ENCODE data around the gene TEDDM1.

The TEDDM1 gene

DNA sequence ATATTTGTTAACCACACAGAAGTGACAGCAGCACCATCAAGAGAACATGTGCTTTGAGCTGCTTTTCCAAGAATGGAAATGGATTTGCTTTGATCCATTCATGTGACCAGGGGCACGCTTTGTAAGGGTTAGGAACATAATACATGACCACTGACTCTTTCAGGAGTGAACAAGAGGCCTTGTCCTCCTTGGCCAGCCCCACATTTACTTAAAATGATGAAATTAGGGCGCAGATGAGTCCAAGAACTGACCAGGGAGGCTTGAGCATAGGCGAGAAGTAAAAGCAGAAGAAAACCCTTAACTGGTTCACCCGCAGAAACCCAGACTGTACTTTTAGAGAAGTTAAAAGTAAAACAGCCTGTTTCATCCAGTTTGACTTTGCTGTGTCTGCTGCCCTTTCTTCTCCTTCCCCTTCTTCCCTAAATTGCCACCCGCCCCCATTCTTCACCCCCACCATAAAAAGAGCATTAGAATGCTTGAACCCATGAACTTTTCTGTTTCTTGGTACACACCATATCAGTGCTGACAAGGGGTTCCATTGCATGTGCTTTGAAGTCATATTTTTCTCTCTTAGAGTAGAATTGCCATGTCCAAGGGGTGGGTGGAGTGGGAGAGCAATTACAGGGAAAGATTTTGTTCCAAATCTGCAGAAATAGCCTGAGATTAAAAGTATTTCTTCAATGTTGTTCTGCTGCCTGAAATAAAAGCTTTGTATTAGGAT, 6.3 kb downstream of the TEDDM1 start:
- TF ChIP-seq, protein P1, sequence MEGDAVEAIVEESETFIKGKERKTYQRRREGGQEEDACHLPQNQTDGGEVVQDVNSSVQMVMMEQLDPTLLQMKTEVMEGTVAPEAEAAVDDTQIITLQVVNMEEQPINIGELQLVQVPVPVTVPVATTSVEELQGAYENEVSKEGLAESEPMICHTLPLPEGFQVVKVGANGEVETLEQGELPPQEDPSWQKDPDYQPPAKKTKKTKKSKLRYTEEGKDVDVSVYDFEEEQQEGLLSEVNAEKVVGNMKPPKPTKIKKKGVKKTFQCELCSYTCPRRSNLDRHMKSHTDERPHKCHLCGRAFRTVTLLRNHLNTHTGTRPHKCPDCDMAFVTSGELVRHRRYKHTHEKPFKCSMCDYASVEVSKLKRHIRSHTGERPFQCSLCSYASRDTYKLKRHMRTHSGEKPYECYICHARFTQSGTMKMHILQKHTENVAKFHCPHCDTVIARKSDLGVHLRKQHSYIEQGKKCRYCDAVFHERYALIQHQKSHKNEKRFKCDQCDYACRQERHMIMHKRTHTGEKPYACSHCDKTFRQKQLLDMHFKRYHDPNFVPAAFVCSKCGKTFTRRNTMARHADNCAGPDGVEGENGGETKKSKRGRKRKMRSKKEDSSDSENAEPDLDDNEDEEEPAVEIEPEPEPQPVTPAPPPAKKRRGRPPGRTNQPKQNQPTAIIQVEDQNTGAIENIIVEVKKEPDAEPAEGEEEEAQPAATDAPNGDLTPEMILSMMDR (conservative IDR thresholded peaks at IDR 0.05; ENCODE audit: low read depth, low read length), result no peak

DNA sequence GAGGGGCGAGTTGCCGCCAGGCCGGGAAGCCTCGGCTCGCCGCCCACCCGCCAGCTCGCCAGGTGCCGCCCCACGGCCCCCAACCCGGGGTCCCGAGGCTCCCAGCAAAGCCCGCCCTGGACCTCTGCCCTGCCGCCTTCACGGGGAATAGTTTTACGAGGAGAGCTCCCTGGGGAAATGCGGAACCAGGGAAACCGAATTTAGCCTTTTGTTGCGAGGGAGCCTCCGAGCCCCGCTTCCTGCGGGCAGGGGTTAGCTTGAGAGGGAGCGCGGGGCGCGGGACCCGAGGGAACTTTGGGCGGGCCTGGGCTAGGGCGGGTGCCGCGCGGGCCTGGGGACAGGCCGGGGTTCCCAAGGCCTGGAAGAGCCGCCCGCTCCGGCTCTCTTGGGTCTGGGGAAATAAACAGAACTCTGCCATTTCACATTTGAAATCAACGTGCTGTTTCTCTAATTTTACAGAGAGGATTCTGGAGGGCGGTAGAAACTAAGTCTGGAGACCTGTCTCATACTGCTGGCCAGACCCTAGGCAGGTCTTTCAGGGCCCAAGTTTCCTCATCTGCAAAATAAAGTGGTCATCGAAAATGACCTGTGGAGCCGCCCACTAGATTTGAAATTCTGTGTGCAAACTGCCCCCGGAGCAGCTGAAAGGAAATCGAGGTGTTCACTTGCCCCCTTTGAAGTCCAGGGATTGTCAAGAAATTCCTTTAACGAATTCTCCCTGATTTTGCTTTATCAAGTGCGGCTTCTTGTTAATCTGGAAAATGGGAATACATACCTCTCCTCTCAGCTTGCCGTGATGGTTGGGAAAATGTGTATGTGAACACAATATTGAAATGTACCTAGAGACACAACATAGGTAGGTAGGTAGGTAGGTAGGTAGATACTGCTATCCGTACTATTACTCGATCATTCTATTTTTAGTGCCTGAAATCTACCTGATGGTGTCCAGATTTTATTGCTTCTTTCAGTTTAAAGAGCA, 8.1 kb downstream of the TEDDM1 start:
- peak overlapping the region; percentile 61 for H3K4me3 ChIP-seq (ENCODE audit: low read length)
- no peak for DNase-seq (ENCODE audit: low read depth)
- TF ChIP-seq, protein P1 (conservative IDR thresholded peaks at IDR 0.05; ENCODE audit: low read depth, low read length), result no peak

More for the DNA sequence above, 6.3 kb downstream of the TEDDM1 start:
- no peak overlapping the region for H3K4me3 ChIP-seq (ENCODE audit: low read length)
- no peak for DNase-seq (ENCODE audit: low read depth)

DNA sequence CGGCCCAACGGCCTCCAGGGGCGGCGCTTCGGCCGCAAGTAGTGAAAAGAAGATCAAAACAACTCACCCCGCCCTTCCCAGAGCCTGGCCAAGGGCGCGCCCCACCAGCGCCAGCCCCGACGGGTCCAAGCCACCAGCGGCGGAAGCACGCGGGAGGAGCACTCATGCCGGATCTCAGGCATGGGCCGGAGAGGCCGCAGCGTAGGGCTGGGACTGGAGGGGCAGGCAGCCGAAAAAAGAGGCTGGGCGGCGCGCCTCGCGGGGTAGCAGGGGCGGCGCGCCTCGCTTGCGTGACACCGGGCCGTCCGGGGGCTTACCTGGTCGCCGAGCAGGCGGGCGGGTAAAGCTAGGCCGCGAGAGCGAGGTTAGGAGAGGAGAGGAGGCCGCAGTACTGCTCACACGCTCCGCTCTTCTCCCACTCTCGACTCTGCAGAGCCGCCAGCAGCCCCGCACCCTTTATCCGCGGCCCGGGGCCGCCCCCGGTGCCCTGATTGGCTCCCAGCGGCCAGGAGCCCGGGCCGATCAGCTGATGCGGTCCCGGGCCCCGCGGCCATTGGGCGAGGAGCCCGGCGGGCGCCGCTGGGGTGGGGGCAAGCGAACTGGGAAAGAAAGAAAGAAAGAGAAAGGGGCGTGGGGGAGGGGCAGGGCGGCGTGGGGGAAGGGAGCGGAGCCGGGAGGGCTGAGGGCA, 9.0 kb downstream of the TEDDM1 start, which contains the start of gene GLUL:
GLUL (minus strand) TSS at position 429 of the 688 bp plus-strand sequence. CDS start 3,053 bp downstream, outside the sequence.
- DNase-seq (ENCODE audit: low read depth), result peak; percentile 73
- TF ChIP-seq, protein P1 (conservative IDR thresholded peaks at IDR 0.05; ENCODE audit: low read depth, low read length), result no peak
- peak within 1 kb of the TSS; percentile 94 for H3K4me3 ChIP-seq (ENCODE audit: low read length)

DNA sequence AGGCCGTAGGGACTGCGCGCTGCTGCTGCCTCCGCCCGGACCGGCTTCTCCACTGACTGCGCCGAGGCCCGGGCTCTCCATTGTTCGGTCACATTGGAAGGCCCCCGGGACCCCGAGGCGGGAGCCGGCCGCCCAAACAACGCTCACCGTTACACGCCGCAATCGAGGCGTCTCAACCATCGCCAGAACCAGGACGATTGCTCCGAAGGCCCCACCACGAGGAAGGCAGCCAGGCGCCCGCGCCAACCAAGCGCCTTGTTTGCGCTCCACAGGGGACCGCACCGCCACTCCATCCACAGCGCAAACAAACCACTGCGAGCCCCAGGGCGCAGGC, 9.5 kb downstream of the TEDDM1 start:
- TF ChIP-seq, protein P1 (conservative IDR thresholded peaks at IDR 0.05; ENCODE audit: low read depth, low read length), result no peak

DNA sequence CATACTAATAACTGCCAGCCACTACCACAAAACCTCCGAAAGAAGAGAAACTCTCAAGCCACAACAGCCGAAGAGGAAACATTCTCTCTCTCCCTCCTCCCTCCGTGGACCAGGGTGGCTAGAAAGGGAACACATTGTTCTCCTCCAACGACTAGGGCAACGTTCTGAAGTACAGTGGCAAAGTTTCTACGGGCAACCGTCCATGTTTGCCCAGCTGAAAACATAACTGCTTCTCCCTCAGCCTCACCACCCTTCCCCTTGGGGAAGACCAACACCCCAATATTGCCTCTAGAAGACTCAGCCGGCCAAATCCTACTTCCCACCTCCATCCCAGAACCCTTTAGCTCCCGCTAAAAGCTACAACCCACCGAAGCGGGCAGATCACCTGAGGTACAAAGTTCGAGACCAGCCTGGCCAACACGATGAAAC, 10.8 kb downstream of the TEDDM1 start:
- peak overlapping the region; percentile 94 for H3K4me3 ChIP-seq (ENCODE audit: low read length)
- DNase-seq (ENCODE audit: low read depth), result no peak
- TF ChIP-seq, protein P1 (conservative IDR thresholded peaks at IDR 0.05; ENCODE audit: low read depth, low read length), result no peak

More for the DNA sequence above, 9.5 kb downstream of the TEDDM1 start:
- H3K4me3 ChIP-seq (ENCODE audit: low read length), result peak overlapping the region; percentile 94
- no peak for DNase-seq (ENCODE audit: low read depth)

DNA sequence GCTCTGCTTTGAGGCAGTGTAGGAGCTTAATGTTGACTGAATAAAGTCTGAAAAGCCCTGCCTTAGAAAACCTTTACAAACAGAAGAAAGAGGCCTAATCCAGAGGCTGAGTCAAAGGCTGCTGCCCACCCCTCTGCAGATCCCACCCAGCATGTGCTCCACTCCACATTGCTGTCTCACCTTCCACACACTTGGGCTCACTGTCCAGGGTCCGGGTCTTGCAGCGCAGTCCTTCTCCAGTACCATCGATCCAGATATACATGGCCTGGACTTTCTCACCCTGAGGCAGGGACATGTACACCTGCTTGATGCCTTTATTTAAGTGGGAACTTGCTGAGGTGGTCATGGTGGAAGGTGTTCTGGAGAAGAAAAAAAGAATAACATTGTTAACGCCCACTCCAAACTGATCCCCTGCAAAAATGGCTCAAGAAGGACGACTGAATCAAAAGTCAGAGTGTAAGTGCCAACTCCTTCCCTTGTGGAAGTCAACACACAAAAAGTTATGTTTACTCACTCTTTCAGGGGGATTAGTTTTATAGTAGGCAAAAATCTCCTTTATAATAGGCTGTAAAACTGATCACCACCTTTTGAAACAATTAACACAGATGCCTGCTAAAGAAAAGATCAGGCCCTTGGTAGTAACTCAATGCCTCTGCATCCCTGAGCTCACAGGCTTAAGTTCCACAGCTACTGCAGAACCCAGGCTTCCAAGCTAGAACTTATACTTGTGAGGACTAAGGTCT, 11.9 kb downstream of the TEDDM1 start:
- DNase-seq (ENCODE audit: low read depth), result no peak
- TF ChIP-seq, protein P1 (conservative IDR thresholded peaks at IDR 0.05; ENCODE audit: low read depth, low read length), result no peak
- H3K4me3 ChIP-seq (ENCODE audit: low read length), result peak overlapping the region; percentile 94
